HCT116 (cell line): Measurements from ENCODE around the gene G2E3.

Experiments
- EZH2 ChIP-seq: fragments of 200-600 bp; sonication (generic); IDR thresholded peaks from 2 replicates; pipeline ENCODE4 v1.6.1; 2017; ENCODE audit warnings: antibody characterized with exemption, mixed run types
- EZH2phosphoT487 ChIP-seq: fragments of 200-600 bp; IDR thresholded peaks from 2 replicates; pipeline ENCODE4 v1.6.1; 2018; ENCODE audit warnings: antibody characterized with exemption, borderline replicate concordance
- JUND ChIP-seq: IDR thresholded peaks from 2 replicates; pipeline ENCODE4 v1.6.1; 2012
- MAX ChIP-seq: IDR thresholded peaks from 2 replicates; pipeline ENCODE4 v1.6.1; 2012
- POLR2A ChIP-seq: IDR thresholded peaks from 2 replicates; pipeline ENCODE4 v1.7.0; 2011; ENCODE audit warnings: borderline replicate concordance; ENCODE audit not compliant: insufficient read depth, insufficient read length; ENCODE audit errors: extremely low read depth
- POLR2AphosphoS5 ChIP-seq: IDR thresholded peaks from 2 replicates; pipeline ENCODE4 v1.6.1; 2011; ENCODE audit warnings: mild to moderate bottlenecking, low read depth, low read length, moderate library complexity
- SP1 ChIP-seq: IDR thresholded peaks from 2 replicates; pipeline ENCODE4 v1.6.1; 2012; ENCODE audit warnings: low read depth
- YY1 ChIP-seq: IDR thresholded peaks from 2 replicates; pipeline ENCODE4 v1.6.1; 2011; ENCODE audit warnings: low read length, low read depth, moderate library complexity, mild to moderate bottlenecking; ENCODE audit not compliant: insufficient replicate concordance; ENCODE audit errors: extremely low read depth
- TF ChIP-seq, protein P1 (sequence below), 3 experiments: fragments of 200-600 bp in 1 of 3; sonication (generic) in 1 of 3; IDR thresholded peaks in 2 of 3; conservative IDR thresholded peaks in 1 of 3; 2 replicates each; pipeline ENCODE4 v1.5.1; 2012 to 2017; ENCODE audit warnings: low read depth in 2 of 3, low read length in 2 of 3, antibody characterized with exemption in 1 of 3, borderline replicate concordance in 1 of 3, control low read depth in 1 of 3, mild to moderate bottlenecking in 1 of 3, mixed read lengths in 1 of 3, mixed run types in 1 of 3, moderate library complexity in 1 of 3; ENCODE audit not compliant: insufficient read depth in 1 of 3

DNA sequence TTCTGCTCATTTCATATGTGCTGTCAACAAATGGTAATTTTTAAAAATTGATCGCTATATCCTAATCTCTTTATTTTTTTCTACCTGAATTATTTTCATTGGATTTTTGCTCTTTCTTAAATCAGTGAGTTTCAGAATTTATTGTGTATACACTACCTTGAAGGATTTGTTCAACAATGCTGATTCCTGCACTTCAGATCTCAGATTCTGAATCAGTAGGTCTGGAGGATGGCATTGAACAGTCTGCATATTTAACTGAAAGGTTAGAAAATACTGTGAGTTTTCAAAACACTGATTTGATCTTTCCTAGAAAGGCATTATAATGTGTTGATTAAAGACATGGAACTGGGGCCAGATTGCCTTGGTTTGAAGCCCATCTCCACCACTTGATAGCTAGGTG is 1.6 kb downstream of the G2E3 start:
- no peak for TF ChIP-seq SP1
- no peak for TF ChIP-seq POLR2A
- TF ChIP-seq, protein P1, sequence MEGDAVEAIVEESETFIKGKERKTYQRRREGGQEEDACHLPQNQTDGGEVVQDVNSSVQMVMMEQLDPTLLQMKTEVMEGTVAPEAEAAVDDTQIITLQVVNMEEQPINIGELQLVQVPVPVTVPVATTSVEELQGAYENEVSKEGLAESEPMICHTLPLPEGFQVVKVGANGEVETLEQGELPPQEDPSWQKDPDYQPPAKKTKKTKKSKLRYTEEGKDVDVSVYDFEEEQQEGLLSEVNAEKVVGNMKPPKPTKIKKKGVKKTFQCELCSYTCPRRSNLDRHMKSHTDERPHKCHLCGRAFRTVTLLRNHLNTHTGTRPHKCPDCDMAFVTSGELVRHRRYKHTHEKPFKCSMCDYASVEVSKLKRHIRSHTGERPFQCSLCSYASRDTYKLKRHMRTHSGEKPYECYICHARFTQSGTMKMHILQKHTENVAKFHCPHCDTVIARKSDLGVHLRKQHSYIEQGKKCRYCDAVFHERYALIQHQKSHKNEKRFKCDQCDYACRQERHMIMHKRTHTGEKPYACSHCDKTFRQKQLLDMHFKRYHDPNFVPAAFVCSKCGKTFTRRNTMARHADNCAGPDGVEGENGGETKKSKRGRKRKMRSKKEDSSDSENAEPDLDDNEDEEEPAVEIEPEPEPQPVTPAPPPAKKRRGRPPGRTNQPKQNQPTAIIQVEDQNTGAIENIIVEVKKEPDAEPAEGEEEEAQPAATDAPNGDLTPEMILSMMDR (IDR thresholded peaks at IDR 0.05 in 2 of 3, conservative IDR thresholded peaks at IDR 0.05 in 1 of 3; ENCODE audit: borderline replicate concordance in 1 of 3, insufficient read depth in 1 of 3, low read depth in 2 of 3, low read length in 2 of 3), result no peak
- TF ChIP-seq EZH2phosphoT487, result no peak
- no peak for TF ChIP-seq YY1
- TF ChIP-seq POLR2AphosphoS5, result no peak
- TF ChIP-seq EZH2, result no peak
- no peak for TF ChIP-seq JUND
- no peak for TF ChIP-seq MAX
